PFSK-1 (cell line): ENCODE measurements around the gene TPSB2.

Experiments
- FOXP2 ChIP-seq: optimal IDR thresholded peaks from 2 replicates; pipeline ENCODE3; 2011; ENCODE audit warnings: borderline replicate concordance, control low read depth, inconsistent platforms; ENCODE audit not compliant: insufficient read depth; ENCODE audit errors: extremely low read length, extremely low read depth
- POLR2AphosphoS5 ChIP-seq: IDR thresholded peaks from 2 replicates; pipeline ENCODE4 v1.6.1; 2012; ENCODE audit warnings: low read depth, mild to moderate bottlenecking, control low read depth, low read length, moderate library complexity
- SIN3A ChIP-seq: IDR thresholded peaks from 2 replicates; pipeline ENCODE4 v1.6.1; 2012; ENCODE audit warnings: mild to moderate bottlenecking, low read length, moderate library complexity, borderline replicate concordance; ENCODE audit not compliant: insufficient read depth
- TAF1 ChIP-seq: IDR thresholded peaks from 2 replicates; pipeline ENCODE4 v1.6.1; 2012; ENCODE audit warnings: low read length, control low read depth, borderline replicate concordance; ENCODE audit not compliant: insufficient read depth
- TF ChIP-seq, protein P1 (sequence below), 2 experiments: IDR thresholded peaks; 2 replicates each; pipeline versions ENCODE4 v1.6.1 to v1.8.0; 2011 to 2012; ENCODE audit warnings: low read depth in 2 of 2, low read length in 2 of 2, control low read depth in 1 of 2, inconsistent platforms in 1 of 2, mild to moderate bottlenecking in 1 of 2, moderate library complexity in 1 of 2; ENCODE audit not compliant: insufficient read depth in 1 of 2

Gene TPSB2

DNA sequence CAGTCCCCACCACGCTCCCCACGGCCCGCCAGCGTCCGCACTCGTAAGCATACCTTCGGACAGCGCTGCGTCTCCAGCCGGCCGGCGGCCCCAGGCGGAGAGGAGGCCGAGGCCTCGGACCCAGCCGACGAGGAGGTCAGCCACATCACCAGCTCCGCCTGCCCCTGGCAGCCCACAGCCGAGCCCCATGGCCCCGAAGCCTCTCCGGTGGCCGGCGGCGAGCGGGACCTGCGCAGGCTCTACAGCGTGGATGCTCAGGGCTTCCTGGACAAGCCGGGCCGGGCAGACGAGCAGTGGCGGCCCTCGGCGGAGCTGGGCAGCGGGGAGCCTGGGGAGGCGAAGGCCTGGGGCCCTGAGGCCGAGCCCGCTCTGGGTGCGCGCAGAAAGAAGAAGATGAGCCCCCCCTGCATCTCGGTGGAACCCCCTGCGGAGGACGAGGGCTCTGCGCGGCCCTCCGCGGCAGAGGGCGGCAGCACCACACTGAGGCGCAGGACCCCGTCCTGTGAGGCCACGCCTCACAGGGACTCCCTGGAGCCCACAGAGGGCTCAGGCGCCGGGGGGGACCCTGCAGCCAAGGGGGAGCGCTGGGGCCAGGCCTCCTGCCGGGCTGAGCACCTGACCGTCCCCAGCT, 9.8 kb downstream of the TPSB2 start:
- TF ChIP-seq TAF1 (no peak), POLR2AphosphoS5 (no peak), SIN3A (no peak), FOXP2 (no peak)
- TF ChIP-seq, protein P1, sequence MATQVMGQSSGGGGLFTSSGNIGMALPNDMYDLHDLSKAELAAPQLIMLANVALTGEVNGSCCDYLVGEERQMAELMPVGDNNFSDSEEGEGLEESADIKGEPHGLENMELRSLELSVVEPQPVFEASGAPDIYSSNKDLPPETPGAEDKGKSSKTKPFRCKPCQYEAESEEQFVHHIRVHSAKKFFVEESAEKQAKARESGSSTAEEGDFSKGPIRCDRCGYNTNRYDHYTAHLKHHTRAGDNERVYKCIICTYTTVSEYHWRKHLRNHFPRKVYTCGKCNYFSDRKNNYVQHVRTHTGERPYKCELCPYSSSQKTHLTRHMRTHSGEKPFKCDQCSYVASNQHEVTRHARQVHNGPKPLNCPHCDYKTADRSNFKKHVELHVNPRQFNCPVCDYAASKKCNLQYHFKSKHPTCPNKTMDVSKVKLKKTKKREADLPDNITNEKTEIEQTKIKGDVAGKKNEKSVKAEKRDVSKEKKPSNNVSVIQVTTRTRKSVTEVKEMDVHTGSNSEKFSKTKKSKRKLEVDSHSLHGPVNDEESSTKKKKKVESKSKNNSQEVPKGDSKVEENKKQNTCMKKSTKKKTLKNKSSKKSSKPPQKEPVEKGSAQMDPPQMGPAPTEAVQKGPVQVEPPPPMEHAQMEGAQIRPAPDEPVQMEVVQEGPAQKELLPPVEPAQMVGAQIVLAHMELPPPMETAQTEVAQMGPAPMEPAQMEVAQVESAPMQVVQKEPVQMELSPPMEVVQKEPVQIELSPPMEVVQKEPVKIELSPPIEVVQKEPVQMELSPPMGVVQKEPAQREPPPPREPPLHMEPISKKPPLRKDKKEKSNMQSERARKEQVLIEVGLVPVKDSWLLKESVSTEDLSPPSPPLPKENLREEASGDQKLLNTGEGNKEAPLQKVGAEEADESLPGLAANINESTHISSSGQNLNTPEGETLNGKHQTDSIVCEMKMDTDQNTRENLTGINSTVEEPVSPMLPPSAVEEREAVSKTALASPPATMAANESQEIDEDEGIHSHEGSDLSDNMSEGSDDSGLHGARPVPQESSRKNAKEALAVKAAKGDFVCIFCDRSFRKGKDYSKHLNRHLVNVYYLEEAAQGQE (IDR thresholded peaks at IDR 0.05; ENCODE audit: insufficient read depth in 1 of 2, low read depth in 2 of 2, low read length in 2 of 2) = no peak

GRCh38 chr16:1218930-1219611, 10.9 kb downstream of the TPSB2 start:
- TF ChIP-seq, protein P1 (IDR thresholded peaks at IDR 0.05; ENCODE audit: insufficient read depth in 1 of 2, low read depth in 2 of 2, low read length in 2 of 2) = no peak
- TF ChIP-seq SIN3A (no peak), TAF1 (no peak), POLR2AphosphoS5 (no peak), FOXP2 (no peak)

DNA sequence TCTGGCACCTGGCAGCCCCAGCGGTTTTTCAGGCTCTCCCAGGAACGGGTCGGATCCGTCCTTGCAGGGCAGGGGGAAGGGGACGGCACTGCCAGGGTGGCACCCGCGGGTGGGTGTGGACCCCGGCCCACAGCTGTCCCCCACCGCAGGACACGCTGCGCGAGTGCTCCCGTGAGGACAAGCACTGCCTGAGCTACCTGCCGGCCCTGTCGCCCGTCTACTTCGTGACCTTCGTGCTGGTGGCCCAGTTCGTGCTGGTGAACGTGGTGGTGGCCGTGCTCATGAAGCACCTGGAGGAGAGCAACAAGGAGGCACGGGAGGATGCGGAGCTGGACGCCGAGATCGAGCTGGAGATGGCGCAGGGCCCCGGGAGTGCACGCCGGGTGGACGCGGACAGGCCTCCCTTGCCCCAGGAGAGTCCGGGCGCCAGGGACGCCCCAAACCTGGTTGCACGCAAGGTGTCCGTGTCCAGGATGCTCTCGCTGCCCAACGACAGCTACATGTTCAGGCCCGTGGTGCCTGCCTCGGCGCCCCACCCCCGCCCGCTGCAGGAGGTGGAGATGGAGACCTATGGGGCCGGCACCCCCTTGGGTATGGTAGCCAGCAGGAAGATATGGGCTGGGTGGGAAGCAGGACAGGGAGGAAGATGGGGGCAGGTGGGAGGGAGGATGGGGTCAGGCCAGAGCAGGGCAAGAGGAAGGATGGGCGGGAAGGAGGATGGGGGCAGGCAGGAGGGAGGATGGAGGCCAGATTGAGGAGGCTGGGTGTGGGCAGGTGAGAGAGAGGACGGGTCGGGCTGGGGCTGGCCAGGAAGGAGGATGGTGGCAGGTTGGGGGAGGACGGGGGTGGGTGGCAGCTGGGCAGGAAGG, 11.7 kb downstream of the TPSB2 start:
- no peak for TF ChIP-seq POLR2AphosphoS5
- TF ChIP-seq, protein P1 (IDR thresholded peaks at IDR 0.05; ENCODE audit: insufficient read depth in 1 of 2, low read depth in 2 of 2, low read length in 2 of 2) = no peak
- no peak for TF ChIP-seq SIN3A
- TF ChIP-seq FOXP2 = no peak
- no peak for TF ChIP-seq TAF1

GRCh38 chr16:1217526-1217925, 12.5 kb downstream of the TPSB2 start:
- TF ChIP-seq SIN3A = no peak
- no peak for TF ChIP-seq FOXP2
- TF ChIP-seq POLR2AphosphoS5 = no peak
- TF ChIP-seq, protein P1 (IDR thresholded peaks at IDR 0.05; ENCODE audit: insufficient read depth in 1 of 2, low read depth in 2 of 2, low read length in 2 of 2) = no peak
- TF ChIP-seq TAF1 = no peak
